Occipital lobe (tissue), 2 donors: ENCODE results near the gene GNG12. TPM values are rescaled to one million over a fixed set of nuclear protein-coding genes. Genes with fewer than 3 reads are reported as not detected.

Experiments used
- DNase-seq: peaks from one replicate; lab custom pipeline; 2025; lab: John Stamatoyannopoulos, UW
- total RNA-seq: library from RNA; depleted of rRNA; stranded (reverse); fragments of >200 nt; gene quantifications from one replicate; pipeline ENCODE4 v1.2.3, GENCODE V29; 2014

Gene GNG12
- total RNA-seq, 1 donor from 2014 or later = 29.9 TPM

GRCh38 chr1:67843331-67843730 lies 10.1 kb upstream of the GNG12 start:
- DNase-seq = no peak

GRCh38 chr1:67840449-67840848 lies 7.2 kb upstream of the GNG12 start:
- DNase-seq = no peak

GRCh38 chr1:67839826-67840225 lies 6.6 kb upstream of the GNG12 start:
- DNase-seq = no peak

GRCh38 chr1:67838180-67838910 lies 5.1 kb upstream of the GNG12 start:
- no peak for DNase-seq

- DNase-seq = no peak
Measured at GRCh38 chr1:67836769-67837168, 3.5 kb upstream of the GNG12 start.

GRCh38 chr1:67835663-67836452 lies 2.6 kb upstream of the GNG12 start:
- DNase-seq = no peak

GRCh38 chr1:67834246-67834877 lies 1.1 kb upstream of the GNG12 start:
- DNase-seq = no peak

- DNase-seq = no peak
Measured at GRCh38 chr1:67833602-67833940, 304 bp upstream of the GNG12 start.

GRCh38 chr1:67831850-67832513 lies 1.3 kb downstream of the GNG12 start:
- DNase-seq = no peak

GRCh38 chr1:67830928-67831830 lies 2.1 kb downstream of the GNG12 start:
- DNase-seq = no peak

- no peak for DNase-seq
Measured at GRCh38 chr1:67830226-67830625, 3.0 kb downstream of the GNG12 start.

GRCh38 chr1:67827688-67828087 lies 5.6 kb downstream of the GNG12 start:
- DNase-seq = no peak

- DNase-seq = no peak
Measured at GRCh38 chr1:67825591-67825990, 7.7 kb downstream of the GNG12 start.

GRCh38 chr1:67824766-67825165 lies 8.5 kb downstream of the GNG12 start:
- no peak for DNase-seq

- no peak for DNase-seq
Measured at GRCh38 chr1:67823615-67824014, 9.7 kb downstream of the GNG12 start.

GRCh38 chr1:67821263-67821662 lies 12.0 kb downstream of the GNG12 start:
- DNase-seq = no peak

- no peak for DNase-seq
Measured at GRCh38 chr1:67818725-67819301, 14.5 kb downstream of the GNG12 start.

- DNase-seq = no peak
Measured at GRCh38 chr1:67818162-67818561, 15.1 kb downstream of the GNG12 start.

- no peak for DNase-seq
Measured at GRCh38 chr1:67817319-67817718, 15.9 kb downstream of the GNG12 start.

GRCh38 chr1:67816506-67816905 lies 16.8 kb downstream of the GNG12 start:
- DNase-seq = no peak

- DNase-seq = no peak
Measured at GRCh38 chr1:67816095-67816475, 17.2 kb downstream of the GNG12 start.
